Endodermal cell (in vitro differentiated cells): ENCODE results near the gene PRDM16. TPM values are rescaled to one million over a fixed set of nuclear protein-coding genes. Genes with fewer than 3 reads are reported as not detected.

ENCODE experiments used
- DNase-seq: peaks from one replicate; pipeline ENCODE4 v3.0.0-alpha.2; 2017
- H3K27ac ChIP-seq: 2 replicates; pipeline ENCODE4 v1.5.1; 2013; ENCODE audit warnings: mild to moderate bottlenecking, low read depth, low read length, moderate library complexity
- H3K27me3 ChIP-seq: 2 replicates; pipeline ENCODE4 v1.6.1; 2013; ENCODE audit warnings: mild to moderate bottlenecking, low read length, moderate library complexity; ENCODE audit not compliant: insufficient read depth, control insufficient read depth, poor library complexity, severe bottlenecking
- H3K36me3 ChIP-seq: 2 replicates; pipeline ENCODE4 v1.7.0; 2013; ENCODE audit warnings: mild to moderate bottlenecking, low read length, moderate library complexity; ENCODE audit not compliant: control insufficient read depth, insufficient read depth
- H3K4me1 ChIP-seq: one replicate; pipeline ENCODE4 v1.7.0; 2013; ENCODE audit warnings: low read length; ENCODE audit not compliant: control insufficient read depth, insufficient read depth
- H3K4me3 ChIP-seq: 2 replicates; pipeline ENCODE4 v1.5.1; 2013; ENCODE audit warnings: mild to moderate bottlenecking, low read length, moderate library complexity
- H3K9ac ChIP-seq: 2 replicates; pipeline ENCODE4 v1.6.1; 2013; ENCODE audit warnings: mild to moderate bottlenecking, low read length, moderate library complexity; ENCODE audit not compliant: poor library complexity, severe bottlenecking; ENCODE audit errors: extremely low read depth
- H3K9me3 ChIP-seq: 2 replicates; pipeline ENCODE4 v1.6.1; 2013; ENCODE audit warnings: mild to moderate bottlenecking, low read length, moderate library complexity; ENCODE audit not compliant: control insufficient read depth
- H3K27ac Mint-ChIP-seq: 2 replicates; pipeline ENCODE4 v1.8.0; 2020; ENCODE audit warnings: mixed read lengths
- H3K27me3 Mint-ChIP-seq: 2 replicates; pipeline ENCODE4 v1.8.0; 2021; ENCODE audit warnings: mild to moderate bottlenecking, mixed read lengths; ENCODE audit not compliant: insufficient read depth
- H3K36me3 Mint-ChIP-seq: 2 replicates; pipeline ENCODE4 v1.8.0; 2020; ENCODE audit warnings: low read depth, mixed read lengths
- H3K4me1 Mint-ChIP-seq: 2 replicates; pipeline ENCODE4 v1.8.0; 2020; ENCODE audit warnings: mixed read lengths
- H3K4me3 Mint-ChIP-seq: 2 replicates; pipeline ENCODE4 v1.8.0; 2020; ENCODE audit warnings: mild to moderate bottlenecking, moderate library complexity, mixed read lengths
- H3K9me3 Mint-ChIP-seq: 2 replicates; pipeline ENCODE4 v1.8.0; 2020; ENCODE audit warnings: mild to moderate bottlenecking, mixed read lengths
- WGBS, 2 experiments: methylation state at CpG; one replicate each; pipeline versions ENCODE4 v1.1.5 to v1.1.7; 2013; ENCODE audit warnings: missing lambda C conversion rate in 2 of 2, mixed read lengths in 1 of 2; ENCODE audit not compliant: insufficient coverage in 1 of 2, insufficient read length in 1 of 2; 5-methylcytosine and 5-hydroxymethylcytosine counted together
- total RNA-seq, 2 donors: library from RNA; stranded (reverse); fragmentation: NEBNext Ultra II Directional in 1 of 2; extraction: Animal tissue kit (Norgen Biotek cat#: 25700) in 1 of 2; gene quantifications; 2 replicates in 1 of 2; 3 replicates in 1 of 2; pipeline ENCODE4 v1.2.1, GENCODE V29; 2021
- TF ChIP-seq, protein P1 (sequence below): fragments of 200-600 bp; sonication (generic); conservative IDR thresholded peaks from 2 replicates; pipeline ENCODE4 v1.5.0; 2021; ENCODE audit warnings: antibody characterized with exemption, mild to moderate bottlenecking

PRDM16 gene
- total RNA-seq, 2 donors from 2014 or later = 2.1 to 4.0 TPM

GRCh38 chr1:3033040-3033789 lies 35.8 kb upstream of the PRDM16 start:
- H3K27me3 Mint-ChIP-seq = no peaks in the 10 kb centered on the region
- H3K4me3 ChIP-seq = no peak overlapping the region
- TF ChIP-seq, protein P1, sequence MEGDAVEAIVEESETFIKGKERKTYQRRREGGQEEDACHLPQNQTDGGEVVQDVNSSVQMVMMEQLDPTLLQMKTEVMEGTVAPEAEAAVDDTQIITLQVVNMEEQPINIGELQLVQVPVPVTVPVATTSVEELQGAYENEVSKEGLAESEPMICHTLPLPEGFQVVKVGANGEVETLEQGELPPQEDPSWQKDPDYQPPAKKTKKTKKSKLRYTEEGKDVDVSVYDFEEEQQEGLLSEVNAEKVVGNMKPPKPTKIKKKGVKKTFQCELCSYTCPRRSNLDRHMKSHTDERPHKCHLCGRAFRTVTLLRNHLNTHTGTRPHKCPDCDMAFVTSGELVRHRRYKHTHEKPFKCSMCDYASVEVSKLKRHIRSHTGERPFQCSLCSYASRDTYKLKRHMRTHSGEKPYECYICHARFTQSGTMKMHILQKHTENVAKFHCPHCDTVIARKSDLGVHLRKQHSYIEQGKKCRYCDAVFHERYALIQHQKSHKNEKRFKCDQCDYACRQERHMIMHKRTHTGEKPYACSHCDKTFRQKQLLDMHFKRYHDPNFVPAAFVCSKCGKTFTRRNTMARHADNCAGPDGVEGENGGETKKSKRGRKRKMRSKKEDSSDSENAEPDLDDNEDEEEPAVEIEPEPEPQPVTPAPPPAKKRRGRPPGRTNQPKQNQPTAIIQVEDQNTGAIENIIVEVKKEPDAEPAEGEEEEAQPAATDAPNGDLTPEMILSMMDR = no peak
- no peaks in the 10 kb centered on the region for H3K36me3 Mint-ChIP-seq
- no peak overlapping the region for H3K9ac ChIP-seq
- no peak overlapping the region for H3K27ac Mint-ChIP-seq
- peaks cover 68% of the 10 kb centered on the region for H3K9me3 Mint-ChIP-seq
- H3K9me3 ChIP-seq = peaks cover 9% of the 10 kb centered on the region
- H3K4me3 Mint-ChIP-seq = no peak overlapping the region
- no peaks in the 10 kb centered on the region for H3K4me1 ChIP-seq
- no peaks in the 10 kb centered on the region for H3K27me3 ChIP-seq
- DNase-seq = peak; percentile 20
- no peaks in the 10 kb centered on the region for H3K4me1 Mint-ChIP-seq
- no peaks in the 10 kb centered on the region for H3K36me3 ChIP-seq
- 82 to 83% methylated on average over 1 to 19 of the region's 25 CpGs for WGBS, 2 experiments
- H3K27ac ChIP-seq = no peak overlapping the region

DNA sequence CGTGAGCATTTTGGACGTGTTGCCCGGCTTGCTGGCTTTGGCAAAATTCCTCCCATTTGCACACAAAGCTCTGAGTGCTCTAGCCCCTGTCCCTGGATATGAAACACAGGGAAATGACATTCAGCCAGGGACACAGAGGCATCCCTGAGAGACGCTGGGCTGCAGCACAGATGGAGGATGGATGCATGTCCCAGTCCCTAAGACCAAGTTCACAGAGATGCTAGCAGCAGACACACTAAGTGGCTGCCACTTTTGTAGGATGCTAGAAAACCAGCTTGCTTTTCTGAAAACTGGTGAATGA lies 35.3 kb upstream of the PRDM16 start:
- Histone ChIP-seq H3K27me3 (no peaks in the 10 kb centered on the region), H3K36me3 (no peaks in the 10 kb centered on the region), H3K27ac (no peak overlapping the region), H3K9ac (no peak overlapping the region), H3K9me3 (peaks cover 9% of the 10 kb centered on the region), H3K4me3 (no peak overlapping the region), H3K4me1 (no peaks in the 10 kb centered on the region)
- Mint-ChIP-seq H3K9me3 (peaks cover 68% of the 10 kb centered on the region), H3K36me3 (no peaks in the 10 kb centered on the region), H3K27ac (no peak overlapping the region), H3K4me1 (no peaks in the 10 kb centered on the region), H3K4me3 (no peak overlapping the region), H3K27me3 (no peaks in the 10 kb centered on the region)
- TF ChIP-seq, protein P1 = no peak
- WGBS, 2 experiments = 72 to 83% methylated on average over 2 to 4 of the region's 4 CpGs
- DNase-seq = peak; percentile 3

GRCh38 chr1:3034162-3034561 lies 34.8 kb upstream of the PRDM16 start:
- Mint-ChIP-seq H3K9me3 (peaks cover 68% of the 10 kb centered on the region), H3K27ac (no peak overlapping the region), H3K4me3 (no peak overlapping the region), H3K27me3 (no peaks in the 10 kb centered on the region), H3K4me1 (no peaks in the 10 kb centered on the region), H3K36me3 (no peaks in the 10 kb centered on the region)
- peak; percentile 14 for DNase-seq
- no peak overlapping the region for H3K4me3 ChIP-seq
- no peaks in the 10 kb centered on the region for H3K36me3 ChIP-seq
- H3K27me3 ChIP-seq = no peaks in the 10 kb centered on the region
- peaks cover 9% of the 10 kb centered on the region for H3K9me3 ChIP-seq
- H3K27ac ChIP-seq = no peak overlapping the region
- WGBS, 2 experiments = 76 to 83% methylated on average over 7 of the region's 7 CpGs
- no peak overlapping the region for H3K9ac ChIP-seq
- no peaks in the 10 kb centered on the region for H3K4me1 ChIP-seq
- TF ChIP-seq, protein P1 = no peak
